Mesothelial cell of epicardium (in vitro differentiated cells): ENCODE results near the gene RALGAPA2. TPM values are rescaled to one million over a fixed set of nuclear protein-coding genes. Genes with fewer than 3 reads are reported as not detected.

Experiments used
- DNase-seq, 2 experiments: peaks; one replicate each; pipeline ENCODE4 v3.0.0; 2021; ENCODE audit warnings: low spot score in 2 of 2; ENCODE audit not compliant: unreplicated experiment in 2 of 2
- H3K27ac Mint-ChIP-seq: 2 replicates; pipeline ENCODE4 v1.8.0; 2021; ENCODE audit warnings: mixed read lengths
- H3K27me3 Mint-ChIP-seq: 2 replicates; pipeline ENCODE4 v1.8.0; 2021; ENCODE audit warnings: low read depth, mixed read lengths
- H3K36me3 Mint-ChIP-seq: 2 replicates; pipeline ENCODE4 v1.8.0; 2021; ENCODE audit warnings: mixed read lengths
- H3K4me1 Mint-ChIP-seq: 2 replicates; pipeline ENCODE4 v1.8.0; 2021; ENCODE audit warnings: mixed read lengths
- H3K4me3 Mint-ChIP-seq: 2 replicates; pipeline ENCODE4 v1.8.0; 2021; ENCODE audit warnings: mild to moderate bottlenecking, moderate library complexity, mixed read lengths
- H3K9me3 Mint-ChIP-seq: 2 replicates; pipeline ENCODE4 v1.8.0; 2021; ENCODE audit warnings: mixed read lengths
- CTCF ChIP-seq: fragments of 200-600 bp; sonication (generic); IDR thresholded peaks from one replicate; pipeline ENCODE4 v1.5.0; 2021; ENCODE audit warnings: antibody characterized with exemption; ENCODE audit not compliant: unreplicated experiment
- total RNA-seq: library from RNA; stranded (reverse); gene quantifications from 3 replicates; pipeline ENCODE4 v1.2.1, GENCODE V29; 2021

RALGAPA2 gene
- total RNA-seq, 1 donor from 2014 or later = 27.5 TPM

- TF ChIP-seq CTCF = no peak
- no peaks in the 10 kb centered on the region for H3K4me1 Mint-ChIP-seq
- H3K9me3 Mint-ChIP-seq = no peaks in the 10 kb centered on the region
- H3K4me3 Mint-ChIP-seq = no peak overlapping the region
- H3K27me3 Mint-ChIP-seq = no peaks in the 10 kb centered on the region
- no peak for DNase-seq
- H3K36me3 Mint-ChIP-seq = no peaks in the 10 kb centered on the region
- H3K27ac Mint-ChIP-seq = no peak overlapping the region
These were observed 285.1 kb downstream of the RALGAPA2 start for GRCh38 chr20:20427227-20427864.

GRCh38 chr20:20426655-20426907 lies 285.9 kb downstream of the RALGAPA2 start:
- no peaks in the 10 kb centered on the region for H3K9me3 Mint-ChIP-seq
- no peak for TF ChIP-seq CTCF
- no peaks in the 10 kb centered on the region for H3K4me1 Mint-ChIP-seq
- no peaks in the 10 kb centered on the region for H3K27me3 Mint-ChIP-seq
- H3K27ac Mint-ChIP-seq = no peak overlapping the region
- no peak for DNase-seq
- H3K36me3 Mint-ChIP-seq = no peaks in the 10 kb centered on the region
- H3K4me3 Mint-ChIP-seq = no peak overlapping the region

DNA sequence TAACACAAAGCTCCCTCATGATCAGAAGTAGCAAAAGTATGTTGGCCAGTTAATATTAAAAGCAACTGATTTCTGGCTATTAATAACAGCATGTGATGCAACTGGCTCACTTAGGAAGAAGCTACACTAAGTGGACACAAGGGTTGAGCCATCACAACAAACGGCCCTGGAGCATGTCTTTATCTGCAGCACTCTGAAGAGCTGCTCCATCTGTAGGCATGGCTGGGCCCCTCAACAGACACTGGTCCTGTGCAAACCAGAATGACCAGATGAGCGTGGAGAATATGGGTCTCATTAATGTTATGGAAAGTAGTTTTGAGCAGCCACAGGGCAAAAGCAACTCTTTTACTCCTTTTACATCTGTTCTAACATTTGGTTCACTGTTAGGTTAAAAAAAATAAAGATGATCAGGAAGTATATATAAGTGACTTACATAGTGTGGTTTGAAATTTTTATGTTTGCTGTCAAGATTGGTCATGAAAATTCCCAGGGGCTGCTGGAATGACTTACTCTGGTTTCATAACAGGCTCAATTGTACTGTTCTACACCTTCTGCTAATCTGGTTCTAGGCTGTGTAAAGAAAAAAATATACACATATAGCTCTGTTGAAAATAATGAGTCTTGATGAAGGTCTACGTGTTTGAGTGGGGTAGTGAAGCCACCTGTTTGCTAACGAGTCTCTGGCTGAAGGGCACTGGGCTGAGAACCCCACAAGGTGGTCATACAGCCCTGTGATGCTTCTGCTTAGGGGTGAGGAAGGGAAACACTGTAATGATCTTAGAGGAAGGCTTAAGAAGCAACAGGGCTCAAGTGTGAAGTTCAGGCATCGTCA lies 286.4 kb downstream of the RALGAPA2 start:
- Mint-ChIP-seq H3K27me3 (no peaks in the 10 kb centered on the region), H3K4me1 (no peaks in the 10 kb centered on the region), H3K9me3 (no peaks in the 10 kb centered on the region), H3K27ac (no peak overlapping the region), H3K36me3 (peaks cover 1% of the 10 kb centered on the region), H3K4me3 (no peak overlapping the region)
- TF ChIP-seq CTCF = no peak
- no peak for DNase-seq

- no peak for TF ChIP-seq CTCF
- no peak overlapping the region for H3K27ac Mint-ChIP-seq
- peaks cover 7% of the 10 kb centered on the region for H3K36me3 Mint-ChIP-seq
- H3K9me3 Mint-ChIP-seq = no peaks in the 10 kb centered on the region
- DNase-seq = no peak
- no peak overlapping the region for H3K4me3 Mint-ChIP-seq
- no peaks in the 10 kb centered on the region for H3K4me1 Mint-ChIP-seq
- H3K27me3 Mint-ChIP-seq = no peaks in the 10 kb centered on the region
These were observed 289.3 kb downstream of the RALGAPA2 start for GRCh38 chr20:20423117-20423516.

- Mint-ChIP-seq H3K27ac (no peak overlapping the region), H3K9me3 (no peaks in the 10 kb centered on the region), H3K4me1 (no peaks in the 10 kb centered on the region), H3K36me3 (peaks cover 10% of the 10 kb centered on the region), H3K4me3 (no peak overlapping the region), H3K27me3 (no peaks in the 10 kb centered on the region)
- no peak for TF ChIP-seq CTCF
- no peak for DNase-seq
These were observed 294.4 kb downstream of the RALGAPA2 start for GRCh38 chr20:20417876-20418676.
